H1 (cell line): Measurements from ENCODE around the gene PSMD12. TPM values are rescaled to one million over a fixed set of nuclear protein-coding genes. Genes with fewer than 3 reads are reported as not detected.

Source experiments
- CTCF ChIA-PET: fragments of 300-600 bp; sonication (Branson Sonifier 250); formaldehyde crosslinking; loops from one replicate; lab custom pipeline; 2021; ENCODE audit not compliant: partially characterized antibody; lab: Charles Lee
- POLR2A ChIA-PET: fragments of 300-600 bp; sonication (Branson Sonifier 250); formaldehyde crosslinking; loops from one replicate; lab custom pipeline; 2021; ENCODE audit warnings: inconsistent platforms; ENCODE audit not compliant: partially characterized antibody; lab: Charles Lee
- DNase-seq, 2 experiments: peaks; one replicate each; pipeline versions ENCODE4 v3.0.0 to v3.0.0-alpha.2; 2010 to 2022; ENCODE audit warnings: low spot score in 2 of 2, low read depth in 1 of 2, mixed read lengths in 1 of 2
- FAIRE-seq: peaks from 2 replicates; lab custom pipeline; 2011; peaks lifted over from hg19 to GRCh38; lab: Jason Lieb, UNC
- H2AFZ ChIP-seq: 2 replicates; pipeline ENCODE4 v1.8.1; 2012; ENCODE audit warnings: low read length, inconsistent platforms
- H2AK5ac ChIP-seq: 2 replicates; pipeline ENCODE4 v1.6.1; 2013; ENCODE audit warnings: low read depth, low read length
- H2BK120ac ChIP-seq: replicated peaks from 2 replicates; pipeline ENCODE3; 2013; ENCODE audit warnings: low read depth, low read length, inconsistent platforms
- H2BK12ac ChIP-seq: 2 replicates; pipeline ENCODE4 v1.6.1; 2013; ENCODE audit warnings: low read depth, low read length
- H2BK15ac ChIP-seq: 2 replicates; pipeline ENCODE4 v1.6.1; 2013; ENCODE audit warnings: low read length
- H2BK20ac ChIP-seq: 2 replicates; pipeline ENCODE4 v1.6.1; 2013; ENCODE audit warnings: low read length
- H2BK5ac ChIP-seq: 2 replicates; pipeline ENCODE4 v1.6.1; 2013; ENCODE audit warnings: low read depth, low read length
- H3K14ac ChIP-seq: 2 replicates; pipeline ENCODE4 v1.6.1; 2013; ENCODE audit warnings: inconsistent platforms; ENCODE audit not compliant: insufficient read length
- H3K18ac ChIP-seq: 2 replicates; pipeline ENCODE4 v1.6.1; 2013; ENCODE audit warnings: low read length; ENCODE audit errors: extremely low read depth
- H3K23ac ChIP-seq: 2 replicates; pipeline ENCODE4 v1.6.1; 2013; ENCODE audit warnings: inconsistent platforms; ENCODE audit not compliant: insufficient read length
- H3K23me2 ChIP-seq: 2 replicates; pipeline ENCODE4 v1.6.1; 2013; ENCODE audit warnings: low read depth, low read length
- H3K27ac ChIP-seq: 2 replicates; pipeline ENCODE4 v1.6.1; 2011; ENCODE audit warnings: low read depth, low read length, inconsistent platforms
- H3K27me3 ChIP-seq, 4 experiments: replicated peaks in 1 of 4; 1 replicate in 1 of 4; 2 replicates in 3 of 4; pipeline versions ENCODE4 v1.6.1 to v1.8.1; 2011 to 2013; ENCODE audit warnings: low read length in 3 of 4, mild to moderate bottlenecking in 3 of 4, inconsistent platforms in 2 of 4, mixed read lengths in 2 of 4, moderate library complexity in 1 of 4; ENCODE audit not compliant: control insufficient read depth in 3 of 4, insufficient read depth in 3 of 4; ENCODE audit errors: extremely low read depth in 1 of 4
- H3K36me3 ChIP-seq, 4 experiments: 2 replicates each; pipeline versions ENCODE4 v1.6.1 to v1.8.1; 2011 to 2013; ENCODE audit warnings: mild to moderate bottlenecking in 4 of 4, low read length in 3 of 4, moderate library complexity in 2 of 4, control low read depth in 1 of 4, inconsistent platforms in 1 of 4; ENCODE audit not compliant: insufficient read depth in 4 of 4, control insufficient read depth in 2 of 4
- H3K4ac ChIP-seq: replicated peaks from 2 replicates; pipeline ENCODE3; 2013; ENCODE audit warnings: low read length, low read depth, mixed read lengths, inconsistent platforms; ENCODE audit not compliant: insufficient read length
- H3K4me1 ChIP-seq, 4 experiments: replicated peaks in 1 of 4; 1 replicate in 1 of 4; 2 replicates in 3 of 4; pipeline versions ENCODE4 v1.6.1 to v1.8.1; 2011 to 2013; ENCODE audit warnings: low read length in 3 of 4, inconsistent platforms in 2 of 4, mixed read lengths in 1 of 4; ENCODE audit not compliant: insufficient read depth in 4 of 4, control insufficient read depth in 3 of 4
- H3K4me2 ChIP-seq, 2 experiments: 2 replicates each; pipeline versions ENCODE4 v1.6.1 to v1.8.1; 2011 to 2013; ENCODE audit warnings: low read depth in 2 of 2, low read length in 2 of 2, control low read depth in 1 of 2, inconsistent platforms in 1 of 2, mild to moderate bottlenecking in 1 of 2; ENCODE audit not compliant: insufficient read depth in 1 of 2
- H3K4me3 ChIP-seq, 4 experiments: fragments of 200-600, 300-600 bp in 1 of 4; sonication (generic), shearing (Covaris generic), sonication (Bioruptor Twin) in 1 of 4; 2 replicates each; pipeline versions ENCODE4 v1.5.1 to v1.8.1; 2011 to 2016; ENCODE audit warnings: low read length in 4 of 4, low read depth in 3 of 4, control low read depth in 2 of 4, inconsistent platforms in 2 of 4, mild to moderate bottlenecking in 2 of 4, mixed read lengths in 1 of 4, moderate library complexity in 1 of 4; ENCODE audit not compliant: insufficient read depth in 2 of 4; ENCODE audit errors: extremely low read depth in 1 of 4
- H3K56ac ChIP-seq: replicated peaks from 2 replicates; pipeline ENCODE3; 2013; ENCODE audit warnings: low read depth, mild to moderate bottlenecking, mixed read lengths, low read length, inconsistent platforms; ENCODE audit not compliant: insufficient read length
- H3K79me1 ChIP-seq: 2 replicates; pipeline ENCODE4 v1.6.1; 2013; ENCODE audit warnings: low read depth, low read length, control low read depth
- H3K79me2 ChIP-seq, 2 experiments: 2 replicates each; pipeline versions ENCODE4 v1.6.1 to v1.8.1; 2012 to 2013; ENCODE audit warnings: low read length in 2 of 2, mild to moderate bottlenecking in 2 of 2, inconsistent platforms in 1 of 2; ENCODE audit not compliant: insufficient read depth in 2 of 2, control insufficient read depth in 1 of 2
- H3K9ac ChIP-seq, 4 experiments: replicated peaks in 1 of 4; 1 replicate in 1 of 4; 2 replicates in 3 of 4; pipeline versions ENCODE4 v1.6.1 to v1.8.1; 2011 to 2013; ENCODE audit warnings: low read depth in 3 of 4, low read length in 3 of 4, control low read depth in 2 of 4, mild to moderate bottlenecking in 2 of 4, moderate library complexity in 2 of 4, inconsistent platforms in 1 of 4; ENCODE audit errors: extremely low read depth in 1 of 4
- H3K9me3 ChIP-seq, 2 experiments: 2 replicates each; pipeline versions ENCODE4 v1.6.1 to v1.8.1; 2012 to 2013; ENCODE audit warnings: mild to moderate bottlenecking in 2 of 2, moderate library complexity in 2 of 2, control low read depth in 1 of 2, inconsistent platforms in 1 of 2, low read depth in 1 of 2, low read length in 1 of 2, mixed read lengths in 1 of 2; ENCODE audit not compliant: insufficient read depth in 2 of 2
- H4K20me1 ChIP-seq, 2 experiments: replicated peaks in 1 of 2; 2 replicates each; pipeline versions ENCODE3 to v1.8.1; 2011 to 2013; ENCODE audit warnings: inconsistent platforms in 2 of 2, low read length in 2 of 2, mild to moderate bottlenecking in 1 of 2; ENCODE audit not compliant: insufficient read depth in 2 of 2, control insufficient read depth in 1 of 2
- H4K5ac ChIP-seq: 2 replicates; pipeline ENCODE4 v1.6.1; 2013; ENCODE audit warnings: low read length, low read depth, mixed read lengths, inconsistent platforms; ENCODE audit not compliant: insufficient read length
- H4K8ac ChIP-seq: 2 replicates; pipeline ENCODE4 v1.8.0; 2013; ENCODE audit warnings: mild to moderate bottlenecking, moderate library complexity, low read length, inconsistent platforms; ENCODE audit not compliant: insufficient read depth; ENCODE audit errors: extremely low read depth
- H4K91ac ChIP-seq: replicated peaks from 2 replicates; pipeline ENCODE3; 2013; ENCODE audit warnings: low read length, mixed read lengths, inconsistent platforms; ENCODE audit not compliant: insufficient read length
- BRCA1 ChIP-seq: IDR thresholded peaks from 2 replicates; pipeline ENCODE4 v1.6.1; 2012; ENCODE audit warnings: low read depth, low read length, improper control_type of control experiment
- CBX5 ChIP-seq: fragments of 300-800, 300-1000 bp; sonication (generic); IDR thresholded peaks from 2 replicates; pipeline ENCODE4 v1.7.1; 2016; ENCODE audit warnings: antibody characterized with exemption, low read length, low read depth
- KDM4A ChIP-seq: IDR thresholded peaks from one replicate; pipeline ENCODE4 v1.7.1; 2012; ENCODE audit warnings: low read depth, mild to moderate bottlenecking, moderate library complexity, low read length, inconsistent platforms; ENCODE audit not compliant: severe bottlenecking
- KDM5A ChIP-seq: fragments of 200-600 bp; IDR thresholded peaks from 2 replicates; pipeline ENCODE4 v1.7.1; 2012; ENCODE audit warnings: mild to moderate bottlenecking, low read length, inconsistent platforms, mixed read lengths
- MAX ChIP-seq: IDR thresholded peaks from 2 replicates; pipeline ENCODE4 v1.6.1; 2012; ENCODE audit warnings: inconsistent platforms
- NRF1 ChIP-seq: IDR thresholded peaks from 2 replicates; pipeline ENCODE4 v1.6.1; 2011; ENCODE audit warnings: mild to moderate bottlenecking, low read depth, low read length, improper control_type of control experiment
- RFX5 ChIP-seq: IDR thresholded peaks from 2 replicates; pipeline ENCODE4 v1.6.1; 2011; ENCODE audit warnings: low read depth, low read length, improper control_type of control experiment, borderline replicate concordance
- RNF2 ChIP-seq: fragments of 200-900, 300-1000 bp; sonication (generic); IDR thresholded peaks from 2 replicates; pipeline ENCODE4 v1.7.1; 2016; ENCODE audit warnings: borderline replicate concordance, low read depth, mild to moderate bottlenecking, antibody characterized with exemption, low read length; ENCODE audit not compliant: poor library complexity, severe bottlenecking; ENCODE audit errors: missing control alignments
- SIRT6 ChIP-seq: IDR thresholded peaks from one replicate; pipeline ENCODE4 v1.7.1; 2012; ENCODE audit warnings: low read length, inconsistent platforms
- TBP ChIP-seq: IDR thresholded peaks from 2 replicates; pipeline ENCODE4 v1.6.1; 2011; ENCODE audit warnings: low read depth, low read length, improper control_type of control experiment
- TEAD4 ChIP-seq: IDR thresholded peaks from 2 replicates; pipeline ENCODE4 v1.6.1; 2012; ENCODE audit warnings: low read depth, low read length, inconsistent platforms, mixed read lengths
- USF2 ChIP-seq: IDR thresholded peaks from 2 replicates; pipeline ENCODE4 v1.6.1; 2011; ENCODE audit warnings: low read length, improper control_type of control experiment
- WGBS, 2 experiments: shearing (Covaris generic) in 1 of 2; methylation state at CpG; one replicate each; pipeline versions ENCODE4 v1.1.6 to v1.1.7; 2013 to 2015; ENCODE audit warnings: low lambda C conversion rate in 2 of 2, mixed read lengths in 2 of 2, inconsistent platforms in 1 of 2, low coverage in 1 of 2, missing lambda C conversion rate in 1 of 2; ENCODE audit not compliant: insufficient replicate concordance in 2 of 2, insufficient coverage in 1 of 2, insufficient read length in 1 of 2; ENCODE audit errors: extremely low coverage in 1 of 2, missing lambda C conversion rate in 1 of 2; 5-methylcytosine and 5-hydroxymethylcytosine counted together
- polyA plus RNA-seq, 7 experiments: library from polyadenylated mRNA; depleted of rRNA in 3 of 7; stranded (reverse) in 5 of 7; unstranded in 2 of 7; fragments of >200 nt in 5 of 7; fragments of 200-250 nt in 2 of 7; gene quantifications; 1 replicate in 5 of 7; 2 replicates in 1 of 7; 4 replicates in 1 of 7; pipeline versions ENCODE4 v1.2.1 to v1.2.3, GENCODE V29; 2011 to 2013; ENCODE audit warnings: missing spikeins in 2 of 7, mixed read lengths in 2 of 7
- total RNA-seq: library from RNA; stranded (reverse); fragmentation: NEBNext Ultra II Directional; extraction: Animal tissue kit (Norgen Biotek cat#: 25700); gene quantifications from 2 replicates; pipeline ENCODE4 v1.2.1, GENCODE V29; 2021

Gene PSMD12
- total and polyA plus RNA-seq, 2 of the 8 experiments (the other 6 are each of a cell fraction or from before 2014, with no cell fraction given) = 14.0 to 82.4 TPM

GRCh38 chr17:67324330-67324729 is 42.0 kb downstream of the PSMD12 start:
- no peaks in the 10 kb centered on the region for H3K79me2 ChIP-seq
- no peak overlapping the region for H3K4me3 ChIP-seq
- no peak overlapping the region for H3K14ac ChIP-seq
- 95% methylated on average over 2 of the region's 2 CpGs; no CpG with 5 or more reads in 1 of the 2 experiments for WGBS, 2 experiments
- no peak overlapping the region for H2BK15ac ChIP-seq
- no peak overlapping the region for H2AFZ ChIP-seq
- DNase-seq = no peak
- H3K4me2 ChIP-seq = no peak overlapping the region
- H3K36me3 ChIP-seq = no peaks in the 10 kb centered on the region; a peak in 1 of 8 replicates
- H3K9me3 ChIP-seq = no peaks in the 10 kb centered on the region; a peak in 1 of 4 replicates
- no peaks in the 10 kb centered on the region for H3K79me1 ChIP-seq
- no peak overlapping the region for H4K91ac ChIP-seq
- H3K23ac ChIP-seq = no peak overlapping the region
- H4K8ac ChIP-seq = no peak overlapping the region
- H3K4me1 ChIP-seq = peaks cover 0 to 7% (median 3%) of the 10 kb centered on the region in 4 experiments; a peak in 2 of 7 replicates
- H2BK20ac ChIP-seq = no peak overlapping the region
- no peaks in the 10 kb centered on the region for H4K20me1 ChIP-seq
- no peak for FAIRE-seq
- H2BK12ac ChIP-seq = no peak overlapping the region
- H3K23me2 ChIP-seq = no peaks in the 10 kb centered on the region
- H2AK5ac ChIP-seq = no peak overlapping the region
- POLR2A ChIA-PET = interaction anchor here (1.1 kb wide), 1 partner anchor 13 kb away, joined by 3 read pairs; no protein-coding TSS in a partner anchor
- no peak overlapping the region for H2BK5ac ChIP-seq
- H3K4ac ChIP-seq = no peak overlapping the region
- no peak overlapping the region for H3K56ac ChIP-seq
- CTCF ChIA-PET = interaction anchor here (0.8 kb wide), 1 partner anchor 51 kb away, joined by 3 read pairs; no protein-coding TSS in a partner anchor
- H2BK120ac ChIP-seq = no peak overlapping the region
- H3K27me3 ChIP-seq = peaks cover 0 to 1% (median 0%) of the 10 kb centered on the region in 4 experiments; a peak in 1 of 7 replicates
- no peak overlapping the region for H3K18ac ChIP-seq
- no peak overlapping the region for H4K5ac ChIP-seq
- H3K9ac ChIP-seq = no peak overlapping the region
- H3K27ac ChIP-seq = no peak overlapping the region
- TF ChIP-seq KDM4A = no peak
- TF ChIP-seq RFX5 = no peak
- TF ChIP-seq USF2 = no peak
- no peak for TF ChIP-seq TEAD4
- no peak for TF ChIP-seq SIRT6
- no peak for TF ChIP-seq KDM5A
- TF ChIP-seq MAX = no peak
- no peak for TF ChIP-seq BRCA1
- no peak for TF ChIP-seq NRF1
- no peak for TF ChIP-seq CBX5
- no peak for TF ChIP-seq RNF2
- no peak for TF ChIP-seq TBP
